ENCODE measurements around the gene GRHL3.

GRHL3 gene

DNA sequence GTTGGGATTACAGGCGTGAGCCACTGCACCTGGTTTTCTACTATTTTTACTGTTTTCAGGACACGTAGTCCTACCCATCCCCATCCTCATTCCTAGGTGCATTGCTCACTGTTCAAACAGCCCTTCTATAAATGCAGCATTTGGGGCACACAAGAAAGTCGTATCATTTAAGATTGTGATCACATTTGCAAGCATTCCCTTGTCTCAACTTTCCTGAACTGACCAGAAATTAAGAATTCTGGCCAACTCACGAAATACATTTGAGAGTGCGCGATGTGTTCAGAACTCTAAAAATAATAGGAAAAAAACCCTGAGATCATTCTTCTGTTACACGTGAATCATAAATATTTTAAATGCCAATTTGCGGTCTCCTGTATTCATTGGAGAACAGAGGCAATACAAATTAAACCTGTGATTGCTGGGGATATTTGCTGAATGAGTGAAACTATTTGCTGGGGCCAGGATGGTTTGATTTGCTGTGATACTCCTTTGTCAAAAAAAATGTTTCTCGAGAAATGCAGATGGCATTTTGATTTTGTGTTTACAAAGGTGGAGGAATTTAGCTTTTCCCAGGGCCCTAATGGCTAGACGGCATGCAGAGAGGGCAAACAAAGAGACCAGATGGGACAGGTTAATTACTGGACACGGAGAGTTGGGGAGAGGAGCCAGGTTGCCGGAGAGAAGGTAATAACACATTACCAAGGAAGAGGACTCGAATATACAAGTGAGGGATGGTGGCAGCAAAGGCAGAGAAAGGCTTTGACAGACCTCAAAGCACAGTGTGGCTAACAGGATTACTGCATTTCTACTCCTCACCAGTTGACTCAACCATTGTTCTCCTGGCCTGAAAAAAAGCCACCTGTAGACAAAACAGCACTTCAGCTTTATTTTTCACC is 56.0 kb downstream of the GRHL3 start:
- DNase-seq: peak; percentile 76

DNA sequence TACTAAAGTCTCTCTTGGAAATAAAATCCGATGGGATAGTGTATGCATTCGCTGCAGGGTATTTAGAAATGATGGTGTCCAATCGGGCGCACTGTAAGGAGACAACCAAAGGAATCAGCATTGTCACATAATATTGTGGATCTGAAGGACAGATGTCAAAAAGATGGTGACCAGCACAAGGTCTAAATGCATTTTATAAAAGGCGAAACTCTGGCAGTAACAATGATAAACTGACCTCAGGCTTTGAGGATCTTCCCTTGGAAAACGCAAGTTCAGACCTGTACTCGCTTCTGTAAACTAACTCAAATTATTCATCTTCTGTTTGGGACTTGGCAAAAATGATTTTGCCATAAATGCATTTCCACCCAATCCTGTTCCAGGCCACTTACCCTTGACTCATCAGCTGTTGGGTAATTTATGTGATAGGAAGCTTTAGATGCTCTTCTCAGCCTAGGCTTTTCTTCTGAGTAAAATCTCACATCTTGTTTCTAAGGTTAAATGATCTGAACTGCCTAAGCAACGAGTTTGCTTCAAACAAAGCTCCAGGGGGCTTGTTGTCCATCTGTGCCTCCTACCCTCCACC is 60.7 kb downstream of the GRHL3 start:
- no peak for DNase-seq

DNA sequence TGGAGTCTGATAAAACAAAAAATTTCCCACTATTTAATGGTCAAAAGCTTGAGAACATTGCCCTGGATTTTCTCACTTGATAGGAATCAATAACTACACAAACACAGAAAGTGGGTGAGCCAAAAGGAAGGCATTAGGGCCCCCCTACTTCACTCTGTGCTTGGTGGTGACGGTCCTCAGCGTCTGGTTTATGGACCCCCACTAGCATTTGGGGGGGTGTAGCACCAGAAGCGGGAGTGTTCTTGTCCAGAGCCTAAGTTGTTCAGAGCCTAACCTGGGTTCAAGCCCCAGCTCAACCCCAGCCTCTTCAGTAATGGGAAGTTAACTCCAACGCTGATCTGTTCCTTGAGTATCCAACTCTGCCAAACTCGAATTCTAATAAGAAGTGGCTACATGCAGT is 61.4 kb downstream of the GRHL3 start:
- DNase-seq: no peak

DNA sequence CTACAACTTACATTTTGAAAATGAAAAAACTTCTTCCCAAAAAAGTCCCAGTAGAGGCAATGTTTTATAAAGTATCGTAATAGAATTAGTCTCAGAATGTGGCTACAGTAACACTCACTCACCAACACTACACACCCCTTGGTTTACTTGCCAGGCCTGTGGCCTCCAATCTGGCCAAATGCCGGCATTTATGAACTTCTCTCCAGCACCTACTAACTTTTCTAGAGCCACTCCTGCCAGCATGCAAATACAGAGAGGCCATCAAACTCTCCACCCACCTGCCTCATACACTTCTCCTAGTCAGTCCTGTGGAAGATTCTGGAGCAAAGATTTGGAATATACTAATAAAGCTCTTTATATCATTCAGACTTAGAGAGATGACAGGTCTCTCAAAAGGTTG is 62.1 kb downstream of the GRHL3 start:
- DNase-seq: no peak

DNA sequence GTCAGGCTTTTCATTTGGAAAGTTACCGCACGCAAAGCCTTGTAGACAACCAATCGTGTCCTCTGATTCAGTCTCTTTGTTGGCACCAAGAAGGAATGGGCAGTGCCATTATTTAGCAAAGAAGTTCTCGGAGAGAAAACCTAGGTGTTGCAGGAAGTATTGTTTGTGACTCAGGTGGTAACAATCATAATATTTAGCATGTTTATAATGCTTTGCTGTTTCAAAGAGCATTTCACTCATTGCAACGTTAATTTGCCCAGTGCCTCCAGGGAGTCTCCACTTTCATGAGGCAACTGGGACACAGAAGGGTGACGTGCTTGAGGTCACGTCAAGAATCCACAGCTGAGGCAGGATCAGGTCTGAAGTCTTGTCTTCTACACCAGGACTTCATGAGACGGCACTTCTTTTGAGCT is 63.0 kb downstream of the GRHL3 start:
- no peak for DNase-seq

DNA sequence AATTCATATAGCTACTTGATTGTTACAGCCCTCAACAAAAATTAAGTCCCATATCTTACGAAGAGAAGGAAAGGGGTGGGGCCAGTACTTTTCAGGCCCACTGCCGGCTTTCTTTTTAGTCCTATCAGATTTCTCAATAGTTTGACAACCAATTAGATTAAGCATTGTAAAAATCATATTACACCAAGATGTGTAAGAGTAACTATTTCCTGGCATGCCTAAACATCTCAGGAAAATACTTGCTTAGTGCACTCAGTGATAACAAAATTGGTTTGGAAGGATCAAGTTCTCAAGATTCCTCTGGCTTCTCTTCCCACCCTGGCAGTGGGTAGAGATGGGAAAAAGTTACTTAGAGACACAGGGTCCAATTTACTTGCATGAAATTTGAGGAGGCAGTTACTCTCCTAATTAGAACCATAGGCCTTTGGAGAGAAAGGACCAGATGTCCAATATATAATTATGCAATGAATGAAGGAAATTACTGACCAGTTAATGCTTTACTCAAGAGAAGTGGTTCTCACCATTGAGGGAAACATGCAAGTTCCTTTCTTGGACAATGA is 64.3 kb downstream of the GRHL3 start:
- DNase-seq: no peak

DNA sequence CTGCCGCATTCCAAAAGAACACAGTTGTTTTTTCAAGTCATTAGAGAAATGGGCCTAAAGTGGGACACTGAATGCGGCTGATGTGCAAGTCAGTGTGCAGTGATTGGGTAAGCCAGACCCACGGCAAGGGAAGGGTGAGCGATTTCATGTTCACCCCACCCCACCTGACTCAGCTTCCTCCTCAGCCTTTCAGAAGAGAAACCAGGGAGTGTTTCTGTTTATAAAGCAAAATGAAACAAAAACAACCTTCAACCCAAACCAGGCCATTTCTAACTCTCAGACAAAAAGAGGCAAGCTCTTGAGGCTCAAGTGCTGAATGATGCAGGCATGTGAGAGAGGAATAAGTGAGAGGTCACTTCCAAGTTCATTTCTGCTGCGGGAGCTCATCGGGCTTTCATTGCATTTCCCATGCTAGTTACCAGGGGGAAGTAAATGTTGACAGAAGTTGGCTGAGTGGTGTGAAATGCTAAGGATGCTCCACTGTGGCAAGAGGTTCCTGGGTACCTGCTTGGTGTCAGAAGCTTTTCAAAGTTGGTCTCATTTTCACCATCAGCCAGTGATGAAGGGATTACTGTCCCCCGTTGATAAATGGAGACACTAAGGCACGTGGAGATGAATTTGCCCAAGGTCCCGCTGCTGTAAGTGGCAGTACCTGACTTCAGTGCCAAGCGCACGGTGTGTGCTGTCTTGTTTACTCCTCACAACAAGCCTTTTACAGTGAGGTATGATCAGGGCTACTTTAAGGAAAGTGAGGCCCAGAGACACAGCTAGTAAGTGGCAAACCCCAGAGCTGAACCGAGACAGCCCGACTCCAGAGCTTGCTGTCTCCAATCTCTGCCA is 65.3 kb downstream of the GRHL3 start:
- DNase-seq: no peak

DNA sequence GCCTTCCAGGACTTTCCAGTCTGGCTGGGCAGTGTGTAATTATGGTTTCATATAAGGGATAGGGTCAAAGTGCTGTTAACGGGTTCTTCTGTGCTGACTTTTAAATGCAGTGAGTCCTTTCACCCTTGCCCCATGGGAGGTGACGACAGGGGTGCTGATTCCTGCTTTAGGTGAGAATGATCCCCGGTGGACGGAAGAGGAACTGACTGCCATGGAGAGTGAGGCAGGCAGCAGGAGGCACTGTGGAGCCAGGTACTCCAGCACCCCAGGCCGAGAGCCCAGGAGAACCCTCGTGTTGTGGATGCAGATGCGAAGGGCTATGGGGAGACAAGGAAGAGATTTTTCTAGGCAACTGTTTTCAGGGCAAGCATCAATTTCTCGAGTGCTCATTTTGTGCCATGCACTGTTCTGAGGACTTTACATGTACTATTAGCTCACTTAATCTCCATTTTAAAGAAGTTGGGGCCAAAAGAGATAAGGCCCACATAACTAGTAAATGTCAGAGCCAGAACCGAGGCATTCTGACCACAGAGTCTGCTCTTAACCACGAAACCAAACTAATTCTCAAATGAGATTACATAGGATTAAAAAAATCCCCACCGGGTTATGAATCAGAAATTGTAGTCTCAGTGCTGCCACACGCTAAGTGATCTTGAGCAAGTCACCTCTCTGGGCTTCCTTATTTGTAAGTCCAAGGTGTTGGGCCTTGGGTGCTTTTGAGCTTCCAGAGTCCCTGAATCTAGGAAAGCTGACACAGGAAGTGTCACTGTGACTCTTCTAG is 66.2 kb downstream of the GRHL3 start:
- no peak for DNase-seq

DNA sequence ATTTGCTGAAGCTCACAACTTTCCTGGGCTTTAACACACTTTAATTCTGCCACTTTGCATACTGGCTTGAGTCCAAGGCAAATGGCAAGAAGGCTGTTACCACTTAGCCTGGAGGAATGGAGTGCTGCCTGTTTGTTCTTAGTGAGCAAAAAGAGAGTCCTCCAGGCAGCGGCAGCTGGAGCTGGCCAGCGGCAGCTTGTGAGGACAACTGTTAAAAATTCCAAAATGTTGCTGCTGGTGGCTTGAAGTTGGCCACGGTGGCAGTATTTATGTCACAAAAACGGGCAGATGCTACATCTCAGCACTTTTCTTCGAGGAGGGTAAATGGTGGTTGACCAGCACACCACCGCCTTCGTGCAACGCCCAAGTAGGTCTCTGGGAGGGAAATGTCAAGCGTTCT is 67.1 kb downstream of the GRHL3 start:
- no peak for DNase-seq

DNA sequence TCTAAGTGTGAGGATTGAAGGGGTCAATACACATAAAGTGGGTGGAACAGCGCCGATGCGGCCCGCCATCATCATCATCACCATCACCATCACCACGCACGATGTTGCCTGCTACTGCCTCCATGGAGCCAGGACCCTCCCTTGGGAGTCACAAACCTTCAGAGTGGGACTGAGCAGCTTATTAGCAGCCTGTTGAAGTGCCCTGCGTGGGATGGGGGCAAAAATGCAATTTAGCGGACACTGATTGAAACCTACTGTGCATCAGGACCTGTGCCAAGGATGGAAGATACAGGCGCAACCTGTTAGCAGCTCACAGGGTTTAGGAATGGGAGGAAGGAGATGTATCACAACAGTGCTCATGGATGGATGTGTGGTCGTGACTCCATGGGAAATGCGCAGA is 67.8 kb downstream of the GRHL3 start:
- no peak for DNase-seq

DNA sequence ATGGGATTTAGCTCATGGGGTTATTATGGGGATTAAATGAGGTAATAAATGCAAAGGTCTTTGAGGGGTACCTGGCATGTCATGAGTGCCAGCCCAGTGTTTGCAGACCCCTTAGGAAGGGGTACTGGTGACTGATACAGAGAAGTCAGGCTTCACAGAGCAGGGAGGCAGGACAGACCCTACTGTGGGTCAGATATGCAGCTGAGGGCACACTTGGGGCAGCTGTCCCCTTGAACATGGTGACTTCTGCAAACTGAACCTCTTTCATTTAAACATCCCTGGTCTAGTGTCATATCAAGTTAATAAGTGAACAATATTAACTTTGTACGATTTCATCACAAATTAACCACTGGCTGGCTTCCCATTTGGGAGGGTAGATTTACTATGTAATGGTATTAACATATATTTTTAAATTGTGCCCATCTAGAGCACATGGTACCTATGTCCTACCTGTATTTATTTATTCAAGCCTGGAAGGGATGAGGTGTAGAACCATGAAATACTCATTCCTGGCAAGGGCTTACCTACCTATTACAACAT is 68.5 kb downstream of the GRHL3 start:
- DNase-seq: no peak

DNA sequence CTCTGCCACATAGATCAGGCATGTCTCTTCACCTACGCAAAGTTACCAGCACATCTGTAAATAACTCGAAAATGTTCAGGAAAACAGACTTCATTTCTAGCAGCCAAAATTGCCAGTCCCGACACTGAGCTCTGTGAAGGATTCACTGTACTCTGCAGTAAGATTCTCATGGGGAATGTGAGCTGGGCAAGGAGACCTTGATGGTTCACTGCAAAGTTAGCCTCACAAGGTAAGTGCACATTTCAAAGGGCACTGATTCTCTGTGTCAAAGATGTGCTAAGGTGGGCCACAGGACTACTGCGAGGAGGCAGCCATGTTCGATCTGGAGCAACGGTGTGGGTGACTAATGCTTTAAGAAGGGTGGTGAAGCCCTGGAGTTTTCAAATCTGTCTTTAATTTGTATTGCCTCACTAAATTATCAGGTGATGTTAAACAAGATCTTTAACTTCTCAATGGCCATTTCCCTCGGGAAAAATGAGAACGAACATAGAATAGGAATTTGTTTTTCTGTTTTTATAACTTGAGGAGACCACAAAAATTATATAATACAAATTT is 69.3 kb downstream of the GRHL3 start:
- DNase-seq: no peak

DNA sequence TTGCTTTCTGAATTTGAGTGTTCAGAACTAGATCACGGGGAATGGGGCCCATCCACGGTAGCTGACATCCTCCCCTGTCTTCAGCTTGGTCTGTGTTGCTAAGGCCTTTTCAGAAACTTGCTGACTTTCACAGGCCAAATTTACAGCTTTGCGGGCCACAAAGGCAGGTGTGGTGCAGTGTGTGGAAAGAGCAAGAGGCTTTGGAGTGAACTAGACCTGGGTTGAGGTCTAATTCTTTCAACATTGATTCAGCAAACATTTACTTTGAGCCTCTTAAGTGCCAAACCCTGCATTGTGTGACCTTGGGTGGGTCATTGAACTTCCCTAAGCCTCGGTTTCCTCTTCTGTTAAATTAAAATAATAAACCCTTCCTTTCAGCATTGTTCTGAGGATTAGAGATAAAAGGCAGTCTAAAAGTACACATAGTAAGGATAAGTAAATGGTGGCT is 70.1 kb downstream of the GRHL3 start:
- no peak for DNase-seq

DNA sequence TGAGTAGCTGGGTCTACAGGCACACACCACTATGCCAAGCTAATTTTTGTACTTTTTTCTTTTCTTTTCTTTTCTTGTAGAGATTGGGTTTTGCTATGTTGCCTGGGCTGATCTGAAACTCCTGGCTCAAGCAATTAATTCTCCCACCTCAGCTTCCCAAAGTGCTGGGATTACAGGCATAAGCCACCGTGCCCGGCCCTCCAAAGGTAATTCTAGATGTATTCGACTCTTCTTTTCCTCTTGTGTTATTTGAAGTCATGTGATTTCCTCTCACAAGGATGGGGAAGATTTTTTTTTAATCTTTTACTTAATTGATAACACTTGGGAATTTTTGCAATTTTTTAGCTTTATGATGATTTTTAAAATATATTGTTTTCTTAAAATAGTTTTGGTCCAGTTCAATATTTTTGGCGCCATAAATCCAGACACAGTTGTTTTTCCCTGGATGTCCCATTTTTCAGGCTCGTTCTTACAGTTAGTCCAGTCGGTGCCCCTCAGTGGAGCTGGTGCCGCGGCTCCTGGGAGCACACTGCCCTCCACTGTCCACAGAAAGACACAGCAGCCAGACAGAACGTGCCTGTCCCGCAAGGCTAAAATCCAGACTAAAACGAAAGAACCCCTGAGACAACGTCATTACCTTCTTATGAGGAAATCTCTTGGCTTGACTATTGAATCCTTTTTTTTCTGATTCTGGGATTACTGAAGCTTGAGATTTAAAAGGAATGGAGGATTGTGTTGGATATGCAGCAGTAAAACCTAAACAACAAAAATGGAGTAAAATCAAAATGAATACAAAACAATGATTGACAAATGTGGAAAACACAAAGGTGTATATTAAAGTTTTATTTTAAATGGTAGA is 72.0 kb downstream of the GRHL3 start:
- peak; percentile 63 for DNase-seq

DNA sequence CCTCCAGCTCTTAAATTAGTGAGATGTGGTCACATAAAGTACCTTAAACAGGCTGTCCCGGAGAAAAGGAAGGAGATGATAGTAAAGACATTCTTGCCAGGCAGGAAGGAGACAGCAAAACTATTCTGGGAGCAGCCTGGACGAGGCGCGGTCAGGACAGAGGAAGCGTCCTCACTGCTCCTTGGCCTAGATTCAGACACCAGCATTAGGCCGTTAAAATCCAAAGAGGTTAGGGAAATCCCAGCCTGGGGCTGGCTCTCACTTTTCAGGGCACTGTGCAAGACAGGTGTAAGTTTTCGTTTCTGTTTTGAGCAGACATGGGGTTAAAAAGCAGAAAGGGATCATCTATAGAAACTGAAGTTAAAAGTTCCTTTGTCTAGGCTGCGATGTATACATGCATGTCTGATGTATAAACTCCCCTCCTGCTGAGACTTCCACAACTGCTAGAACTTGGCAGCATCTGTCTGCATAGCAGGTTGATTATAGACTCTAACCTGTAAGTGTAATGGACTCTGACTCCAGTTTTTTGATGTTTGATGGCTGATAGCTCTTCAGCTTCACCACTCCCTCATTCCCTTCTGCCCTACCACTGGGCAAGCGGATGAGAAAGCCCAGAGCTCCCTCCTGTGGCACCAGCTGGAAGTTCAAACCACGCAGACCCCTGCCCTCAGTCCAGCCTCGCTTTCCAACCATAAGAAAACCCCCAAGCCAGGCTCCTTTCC is 72.9 kb downstream of the GRHL3 start:
- DNase-seq: peak; percentile 57

DNA sequence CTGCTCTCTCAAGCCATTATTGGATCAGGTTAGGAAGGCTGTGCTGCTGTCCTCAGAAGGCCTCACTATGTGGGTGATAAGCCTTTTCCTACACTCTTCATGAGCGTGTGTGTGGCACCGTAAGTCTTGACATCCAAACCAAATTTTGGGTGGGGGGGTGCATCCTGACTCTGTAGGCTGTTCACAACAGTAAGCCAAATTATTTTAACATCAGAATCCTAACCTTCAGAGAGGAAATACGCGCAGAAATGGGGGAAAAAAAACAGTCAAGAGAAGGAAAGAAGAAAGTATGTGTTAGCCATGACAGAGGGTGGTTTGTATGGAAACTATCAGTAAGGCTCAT is 73.4 kb downstream of the GRHL3 start:
- no peak for DNase-seq

DNA sequence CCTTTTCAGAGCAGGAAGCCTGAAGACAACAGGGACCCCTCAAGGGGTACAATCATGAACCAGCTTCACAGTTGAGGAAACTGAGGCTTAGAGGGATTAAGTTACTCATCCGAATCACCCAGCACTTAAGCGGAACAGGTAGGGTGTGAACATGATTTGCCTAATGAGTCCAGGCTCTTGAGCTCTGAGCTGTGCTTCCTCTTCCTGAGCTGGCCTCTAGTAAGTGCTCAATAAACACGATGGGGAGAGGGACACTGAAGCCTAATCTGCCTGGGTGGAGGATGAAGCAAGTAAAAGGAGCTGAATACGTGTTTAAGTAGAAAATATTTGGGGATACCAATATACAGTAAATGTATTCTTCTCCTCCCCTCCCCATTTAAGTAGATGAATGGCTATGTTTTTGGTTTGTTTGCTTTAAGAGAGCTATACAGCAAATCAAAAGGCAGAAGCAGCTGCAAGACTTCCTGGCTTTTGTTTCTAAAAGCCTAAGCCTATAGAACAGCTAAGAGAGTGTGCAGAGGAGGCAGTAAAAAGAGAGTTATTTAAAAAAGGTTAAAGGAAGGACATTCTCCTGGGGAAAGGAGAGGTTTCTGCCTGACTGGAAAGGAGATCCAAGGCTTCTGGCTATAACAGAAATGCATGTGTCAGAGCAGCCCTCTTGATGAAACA is 74.0 kb downstream of the GRHL3 start:
- peak; percentile 66 for DNase-seq

DNA sequence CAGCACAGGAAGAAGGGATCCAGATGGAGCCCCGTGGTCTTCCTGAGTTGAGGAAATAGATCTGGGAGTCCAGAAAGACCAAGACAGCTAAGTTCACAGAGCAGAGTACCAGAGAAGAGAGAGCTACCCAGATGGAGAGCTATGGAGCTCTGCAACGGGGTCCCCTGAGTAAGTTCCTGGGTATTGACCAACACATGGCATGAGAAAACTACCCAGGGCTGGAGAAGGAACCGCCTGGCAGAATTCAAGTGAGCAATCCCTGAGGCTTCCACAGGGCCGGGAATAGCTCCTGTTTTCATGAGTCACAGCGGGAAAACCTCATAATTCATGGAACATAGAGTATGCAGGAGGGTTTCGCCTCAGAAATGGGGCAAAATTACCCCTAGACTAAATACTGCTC is 74.7 kb downstream of the GRHL3 start:
- DNase-seq: peak; percentile 8

DNA sequence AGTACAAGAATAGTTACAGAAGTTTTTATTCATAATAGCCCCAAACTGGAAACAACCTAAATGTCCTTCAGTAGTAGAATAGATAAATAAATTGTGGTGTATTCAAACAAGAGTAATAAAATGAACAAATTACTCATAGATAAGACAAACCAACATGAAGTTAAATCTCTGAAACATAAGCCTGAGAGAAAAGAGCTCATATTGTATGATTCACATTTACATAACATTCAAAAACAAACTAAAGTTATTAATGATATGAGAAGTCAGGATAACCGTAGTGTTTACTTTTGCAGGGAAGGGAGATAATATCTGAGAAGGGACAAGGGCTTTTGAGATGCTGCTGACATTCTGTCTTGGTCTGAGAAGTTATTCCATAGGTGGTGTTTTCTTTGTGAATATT is 80.9 kb downstream of the GRHL3 start:
- DNase-seq: no peak

DNA sequence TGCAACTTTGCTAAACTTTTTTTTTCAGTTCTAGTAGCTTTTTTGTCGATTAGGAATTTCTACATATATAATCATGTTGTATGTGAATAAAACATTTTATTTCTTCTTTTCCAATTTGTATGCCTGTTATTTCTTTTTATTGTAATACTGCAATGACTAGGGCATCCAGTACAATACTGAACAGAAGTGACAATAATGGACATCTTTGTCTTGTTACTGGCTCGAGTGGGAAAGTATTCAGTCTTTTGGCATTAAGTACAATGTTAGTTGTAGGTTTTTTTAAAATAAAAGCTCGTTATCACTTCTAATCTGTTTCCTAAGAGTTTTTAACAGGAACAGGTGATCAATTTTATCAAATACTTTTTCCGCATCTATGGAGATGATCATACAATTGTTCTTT is 84.6 kb downstream of the GRHL3 start:
- DNase-seq: no peak

Measured in NCI-H146 (cell line).